ENCODE measurements around the gene KCNG2.

KCNG2 gene

DNA sequence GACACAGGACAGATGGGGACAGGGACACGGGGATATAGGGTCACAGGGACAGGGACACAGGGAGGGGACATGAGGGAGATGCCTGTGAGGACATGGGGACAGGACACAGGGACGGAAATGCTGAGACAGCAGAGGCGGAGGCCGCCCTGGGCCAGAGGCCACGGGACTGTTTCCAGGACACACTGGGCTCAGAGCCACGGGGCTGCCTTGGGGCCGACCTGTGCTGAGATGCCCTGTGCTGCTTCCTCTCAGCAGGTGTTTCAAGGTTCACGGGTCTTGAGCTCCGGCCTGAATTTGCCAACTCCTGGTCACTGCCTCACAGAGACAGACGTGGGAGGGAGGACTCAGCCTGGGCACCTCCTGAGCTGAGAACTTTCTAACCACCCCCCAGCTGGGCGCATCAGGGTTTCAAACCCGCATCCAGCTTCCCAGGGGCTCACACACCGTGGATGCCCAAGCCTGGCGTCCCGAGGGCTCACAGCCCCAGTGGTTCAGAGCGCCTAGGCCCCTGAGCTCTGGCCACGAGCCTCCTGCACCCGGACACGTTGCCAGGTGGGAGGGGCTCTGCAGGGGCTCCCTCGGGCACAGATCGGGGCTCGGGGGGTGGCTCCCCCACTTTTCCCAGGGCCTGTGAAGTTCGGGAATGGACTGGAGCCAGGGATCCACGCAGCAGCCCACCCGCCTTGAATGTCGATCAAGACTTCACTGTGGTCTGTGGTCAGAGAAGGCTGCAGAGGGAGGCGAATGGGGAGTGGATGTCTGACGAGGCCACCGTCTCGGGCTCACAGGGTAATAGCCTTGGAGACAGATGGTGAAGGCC, 89.7 kb downstream of the KCNG2 start:
- H3K9ac ChIP-seq (ENCODE audit: low read length): no peak overlapping the region
- no peaks in the 10 kb centered on the region for H3K36me3 ChIP-seq (replicated peaks; ENCODE audit: low read depth, low read length)
- TF ChIP-seq EZH2phosphoT487 (IDR thresholded peaks at IDR 0.05; ENCODE audit: low read depth) (no peak), CTCF (IDR thresholded peaks at IDR 0.05; ENCODE audit: low read depth, low read length) (no peak)
- no peak overlapping the region for H3K4me3 ChIP-seq (ENCODE audit: low read length)
- H3K9me3 ChIP-seq (ENCODE audit: insufficient read depth, low read length): peaks cover 19% of the 10 kb centered on the region
- no peaks in the 10 kb centered on the region for H4K20me1 ChIP-seq (ENCODE audit: insufficient read depth, low read length)
- no peak overlapping the region for H2AFZ ChIP-seq (ENCODE audit: low read depth, low read length)
- H3K4me1 ChIP-seq (ENCODE audit: low read length): no peaks in the 10 kb centered on the region
- no peak overlapping the region for H3K4me2 ChIP-seq (ENCODE audit: low read length)
- H3K27me3 ChIP-seq (ENCODE audit: low read depth, low read length): no peaks in the 10 kb centered on the region
- no peak overlapping the region for H3K27ac ChIP-seq (ENCODE audit: low read length)
- H3K79me2 ChIP-seq (ENCODE audit: low read length): no peaks in the 10 kb centered on the region

DNA sequence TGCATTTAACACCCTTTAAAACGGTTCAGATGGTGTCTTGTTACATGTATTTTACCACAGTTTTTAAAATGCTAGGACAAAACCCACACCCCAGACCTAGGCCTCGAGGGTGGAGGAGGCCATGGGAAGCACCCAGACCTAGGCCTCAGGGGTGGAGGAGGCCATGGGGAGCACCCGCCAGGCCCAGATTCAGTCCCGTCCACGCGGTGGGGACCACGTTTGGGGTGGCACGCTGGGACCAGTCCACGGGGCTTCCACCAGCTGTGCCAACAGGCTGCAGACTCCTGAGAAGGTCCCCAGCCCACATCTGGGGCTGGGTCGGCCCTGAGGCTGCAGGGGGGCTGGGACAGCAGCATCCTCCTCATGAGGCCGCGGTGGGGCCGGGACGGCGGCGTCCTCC, 90.3 kb downstream of the KCNG2 start:
- Histone ChIP-seq H3K9me3 (ENCODE audit: insufficient read depth, low read length) (peaks cover 25% of the 10 kb centered on the region), H3K79me2 (ENCODE audit: low read length) (no peaks in the 10 kb centered on the region), H3K27ac (ENCODE audit: low read length) (no peak overlapping the region), H2AFZ (ENCODE audit: low read depth, low read length) (no peak overlapping the region), H3K36me3 (replicated peaks; ENCODE audit: low read depth, low read length) (no peaks in the 10 kb centered on the region), H3K27me3 (ENCODE audit: low read depth, low read length) (no peaks in the 10 kb centered on the region), H3K4me2 (ENCODE audit: low read length) (no peak overlapping the region), H4K20me1 (ENCODE audit: insufficient read depth, low read length) (no peaks in the 10 kb centered on the region), H3K9ac (ENCODE audit: low read length) (no peak overlapping the region), H3K4me3 (ENCODE audit: low read length) (no peak overlapping the region), H3K4me1 (ENCODE audit: low read length) (no peaks in the 10 kb centered on the region)
- no peak for TF ChIP-seq EZH2phosphoT487 (IDR thresholded peaks at IDR 0.05; ENCODE audit: low read depth)
- TF ChIP-seq CTCF (IDR thresholded peaks at IDR 0.05; ENCODE audit: low read depth, low read length): no peak

- Histone ChIP-seq H3K79me2 (ENCODE audit: low read length) (no peaks in the 10 kb centered on the region), H4K20me1 (ENCODE audit: insufficient read depth, low read length) (no peaks in the 10 kb centered on the region), H3K4me3 (ENCODE audit: low read length) (no peak overlapping the region), H3K9me3 (ENCODE audit: insufficient read depth, low read length) (peaks cover 33% of the 10 kb centered on the region), H3K36me3 (replicated peaks; ENCODE audit: low read depth, low read length) (no peaks in the 10 kb centered on the region), H3K4me2 (ENCODE audit: low read length) (no peak overlapping the region), H3K4me1 (ENCODE audit: low read length) (no peaks in the 10 kb centered on the region), H3K27ac (ENCODE audit: low read length) (no peak overlapping the region), H3K27me3 (ENCODE audit: low read depth, low read length) (no peaks in the 10 kb centered on the region), H2AFZ (ENCODE audit: low read depth, low read length) (no peak overlapping the region), H3K9ac (ENCODE audit: low read length) (no peak overlapping the region)
- TF ChIP-seq EZH2phosphoT487 (IDR thresholded peaks at IDR 0.05; ENCODE audit: low read depth): no peak
- no peak for TF ChIP-seq CTCF (IDR thresholded peaks at IDR 0.05; ENCODE audit: low read depth, low read length)
Observed at GRCh38 chr18:79889569-79889968, 91.8 kb downstream of the KCNG2 start.

GRCh38 chr18:79890674-79891073, 92.9 kb downstream of the KCNG2 start:
- Histone ChIP-seq H3K79me2 (ENCODE audit: low read length) (no peaks in the 10 kb centered on the region), H2AFZ (ENCODE audit: low read depth, low read length) (no peak overlapping the region), H3K27ac (ENCODE audit: low read length) (no peak overlapping the region), H3K27me3 (ENCODE audit: low read depth, low read length) (no peaks in the 10 kb centered on the region), H3K4me1 (ENCODE audit: low read length) (no peaks in the 10 kb centered on the region), H3K9me3 (ENCODE audit: insufficient read depth, low read length) (peaks cover 43% of the 10 kb centered on the region), H4K20me1 (ENCODE audit: insufficient read depth, low read length) (no peaks in the 10 kb centered on the region), H3K4me3 (ENCODE audit: low read length) (no peak overlapping the region), H3K36me3 (replicated peaks; ENCODE audit: low read depth, low read length) (no peaks in the 10 kb centered on the region), H3K9ac (ENCODE audit: low read length) (no peak overlapping the region), H3K4me2 (ENCODE audit: low read length) (no peak overlapping the region)
- TF ChIP-seq EZH2phosphoT487 (IDR thresholded peaks at IDR 0.05; ENCODE audit: low read depth) (no peak), CTCF (IDR thresholded peaks at IDR 0.05; ENCODE audit: low read depth, low read length) (no peak)
